Globus pallidus (tissue), 1 donor: Measurements from ENCODE around the gene MARK4.

ENCODE experiments used
- DNase-seq: peaks from one replicate; pipeline ENCODE4 v3.0.0-alpha.2; 2015; ENCODE audit warnings: low spot score

The MARK4 gene

DNA sequence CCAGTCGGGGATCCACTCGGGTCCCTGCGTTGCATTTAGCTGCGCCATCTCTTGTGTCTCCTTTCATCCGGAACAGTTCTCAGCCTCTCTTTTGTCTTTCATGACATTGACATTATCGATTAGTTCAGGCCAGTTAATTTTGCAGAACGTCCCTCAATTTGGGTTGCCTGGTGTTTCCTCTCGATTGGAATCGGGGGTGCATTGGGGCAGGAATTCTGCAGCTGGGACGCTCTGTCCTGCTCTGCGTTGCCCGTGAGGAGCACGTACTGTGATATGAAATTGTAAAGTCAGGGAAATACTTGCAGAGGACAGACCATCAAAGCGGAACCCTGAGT is 22.4 kb downstream of the MARK4 start:
- no peak for DNase-seq

DNA sequence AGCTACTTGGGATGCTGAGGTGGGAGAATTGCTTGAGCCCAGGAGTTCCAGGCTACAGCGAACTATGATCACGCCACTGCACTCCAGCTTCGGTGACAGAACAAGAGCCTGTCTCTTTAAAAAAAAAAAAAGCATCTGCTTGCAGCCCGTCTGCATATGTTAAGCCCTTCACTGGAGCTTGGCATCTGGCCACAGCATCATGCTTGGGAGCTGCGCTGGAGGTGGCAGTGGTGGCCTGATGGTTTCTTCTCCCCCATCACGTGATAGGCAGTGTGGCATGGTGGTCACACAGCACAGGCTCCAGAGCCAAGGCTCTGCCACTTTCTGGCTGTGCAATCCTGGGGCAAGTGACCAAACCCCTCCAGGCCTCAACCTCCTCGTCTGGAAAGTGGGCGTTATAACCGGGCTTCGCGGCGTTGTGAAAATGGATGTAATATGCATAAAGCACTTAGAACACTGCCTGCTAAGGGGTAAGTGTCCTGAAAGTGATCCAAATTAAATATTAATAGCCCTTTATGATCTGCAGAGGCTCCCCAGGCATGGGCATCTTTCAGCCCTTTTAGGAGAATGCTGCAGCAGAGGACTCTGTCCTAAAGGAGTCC is 24.4 kb downstream of the MARK4 start:
- no peak for DNase-seq

DNA sequence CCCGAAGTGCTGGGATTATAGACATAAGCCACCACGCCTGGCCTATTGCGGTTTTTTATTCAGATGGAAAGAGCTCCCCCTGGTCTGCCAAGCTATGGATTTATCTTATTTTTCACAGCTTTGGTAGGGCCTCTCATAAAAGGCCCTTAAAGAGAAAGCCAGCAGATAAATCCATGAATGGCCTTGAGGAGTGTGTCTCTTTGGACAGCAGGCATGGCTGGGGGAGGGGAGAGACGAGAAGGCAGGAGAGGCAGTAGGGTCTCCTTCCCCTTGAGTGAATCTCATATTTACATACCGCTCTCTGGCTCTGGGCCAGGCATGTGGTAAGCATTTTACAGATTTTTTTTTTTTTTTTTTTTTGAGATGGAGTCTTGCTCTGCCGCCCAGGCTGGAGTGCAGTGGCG is 25.2 kb downstream of the MARK4 start:
- no peak for DNase-seq

DNA sequence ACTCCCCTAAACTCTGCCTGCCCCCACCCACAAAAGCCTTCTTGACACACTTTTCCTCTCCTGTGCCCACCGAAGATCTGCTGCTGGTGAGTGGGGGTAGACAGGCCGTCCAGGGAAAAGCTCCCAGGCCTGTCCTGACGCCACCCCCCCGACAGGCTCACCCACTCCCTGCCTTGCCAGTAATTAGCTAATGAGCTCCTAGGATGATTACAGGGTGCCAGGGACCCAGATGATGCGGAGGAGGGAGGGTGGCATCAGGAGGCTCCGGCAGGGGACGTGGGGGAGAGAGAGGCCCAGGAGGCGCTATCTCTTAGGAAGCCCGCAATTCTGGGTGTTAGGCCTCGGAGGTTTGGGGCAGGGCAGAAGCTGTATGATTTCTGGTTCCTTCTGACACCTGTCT is 27.0 kb downstream of the MARK4 start:
- no peak for DNase-seq

DNA sequence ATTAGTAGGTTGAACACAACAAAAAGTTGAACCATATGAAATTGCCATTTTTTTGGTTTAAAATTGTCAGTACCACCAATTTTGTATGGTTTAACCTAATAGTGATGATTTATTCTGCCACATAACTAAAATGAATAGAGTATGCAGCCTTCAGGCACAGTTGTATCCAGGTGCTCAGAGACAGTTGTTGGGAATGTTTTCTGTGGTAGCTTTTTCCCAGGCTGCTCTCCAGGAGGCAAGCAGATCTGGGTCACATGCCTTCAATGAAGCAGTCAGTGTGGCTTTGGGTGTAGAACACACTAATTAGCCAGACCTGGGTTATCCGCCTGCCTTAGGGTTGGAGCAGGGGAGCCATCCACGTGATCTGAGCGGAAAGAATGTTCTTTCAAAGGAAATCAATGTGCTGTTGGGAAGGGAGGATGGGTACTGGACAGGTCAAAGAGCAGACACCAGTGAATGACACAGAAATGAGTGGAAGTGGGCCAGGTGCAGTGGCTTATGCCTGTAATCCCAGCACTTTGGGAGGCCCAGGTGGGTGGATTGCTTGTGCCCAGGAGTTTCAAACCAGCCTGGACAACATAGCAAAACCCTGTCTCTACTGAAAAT is 28.6 kb downstream of the MARK4 start:
- no peak for DNase-seq

DNA sequence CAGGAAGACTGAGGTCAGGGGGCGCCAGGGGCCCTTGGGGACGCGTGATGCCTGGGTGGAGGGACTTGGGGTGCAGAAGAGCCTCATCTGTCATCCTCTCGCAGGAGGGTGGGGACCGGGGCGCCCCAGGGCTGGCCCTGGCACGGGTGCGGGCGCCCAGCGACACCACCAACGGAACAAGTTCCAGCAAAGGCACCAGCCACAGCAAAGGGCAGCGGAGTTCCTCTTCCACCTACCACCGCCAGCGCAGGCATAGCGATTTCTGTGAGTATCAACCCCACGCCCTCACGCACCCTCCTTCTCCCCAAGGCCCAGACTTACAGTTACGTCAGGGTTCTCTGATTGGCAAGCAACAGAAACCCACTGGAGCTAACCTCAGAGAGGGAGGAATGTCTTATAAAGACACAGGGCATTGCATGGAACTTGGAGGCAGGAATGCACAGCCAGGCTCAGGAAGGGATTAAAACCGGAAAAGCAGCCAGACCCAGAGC is 29.4 kb downstream of the MARK4 start:
- DNase-seq, result no peak

DNA sequence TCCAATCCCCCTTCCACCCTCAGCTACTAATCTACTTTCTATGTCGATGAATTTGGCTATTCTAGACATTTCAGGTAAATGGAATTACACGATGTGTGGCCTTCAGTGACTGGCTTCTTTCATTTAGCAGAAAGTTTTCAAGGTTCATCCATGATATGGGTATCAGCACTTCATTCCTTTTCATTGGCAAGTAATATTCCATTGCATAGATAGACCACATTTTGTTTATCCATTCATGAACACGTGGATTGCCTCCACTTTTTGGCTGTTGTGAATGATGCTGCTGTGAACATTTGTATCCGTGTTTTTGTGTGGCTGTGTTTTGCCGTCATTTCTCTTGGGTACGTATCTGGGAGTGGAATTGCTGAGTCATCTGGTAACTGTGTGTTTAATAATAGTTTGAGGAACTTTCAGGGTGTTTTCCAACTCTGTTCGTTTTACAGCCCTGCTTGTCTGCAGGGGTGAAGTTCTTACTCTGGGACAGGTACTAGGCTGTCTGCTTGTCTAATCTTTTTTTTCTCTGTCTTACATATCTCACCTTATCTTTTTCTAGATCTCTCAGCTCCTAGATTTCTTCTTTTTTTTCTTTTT is 32.5 kb downstream of the MARK4 start:
- no peak for DNase-seq

DNA sequence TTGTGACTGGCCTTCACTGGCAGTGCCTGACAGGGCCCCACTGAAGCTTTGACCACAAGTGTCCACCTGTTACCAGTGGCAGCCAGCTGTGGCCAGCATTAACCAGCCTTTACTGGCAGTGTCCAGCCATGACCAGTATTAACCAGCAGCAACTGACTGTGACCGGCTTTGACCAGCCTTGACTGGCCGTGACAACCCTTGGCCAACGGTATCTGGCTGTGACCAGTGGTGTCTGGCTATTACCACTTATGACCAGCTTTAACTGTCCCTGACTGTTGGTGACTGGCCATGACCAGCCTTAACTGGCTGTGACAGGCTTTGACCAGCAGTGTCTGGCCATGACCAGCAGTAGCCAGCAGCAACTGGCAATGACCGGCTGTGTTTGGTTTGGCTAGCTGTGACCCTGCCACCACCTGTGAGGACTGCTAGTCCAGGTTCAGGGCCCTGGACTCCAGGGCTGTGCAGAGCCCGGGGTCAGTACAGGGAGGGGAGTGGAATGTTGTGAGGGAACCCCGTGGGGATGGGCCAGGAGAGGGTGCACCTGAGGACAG is 39.4 kb downstream of the MARK4 start:
- no peak for DNase-seq

DNA sequence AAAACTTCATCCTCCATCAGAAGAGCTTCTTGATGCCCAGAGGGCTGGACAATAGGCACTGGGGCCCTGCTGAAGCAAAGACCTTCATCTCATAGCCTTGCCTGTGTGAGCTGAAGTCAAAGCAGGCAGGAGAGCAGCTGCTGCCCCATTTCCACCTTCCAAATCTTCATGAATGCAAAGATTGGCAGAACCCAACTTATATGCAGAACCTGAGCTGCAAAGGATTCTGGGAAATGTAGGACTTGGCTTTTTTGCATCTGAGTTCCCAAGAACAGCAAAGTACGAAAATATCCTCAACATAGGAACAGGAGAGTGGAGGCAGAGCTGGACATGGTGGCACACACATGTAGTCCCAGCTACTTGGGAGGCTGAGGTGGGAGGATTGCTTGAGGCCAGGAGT is 40.8 kb downstream of the MARK4 start:
- DNase-seq, result no peak

DNA sequence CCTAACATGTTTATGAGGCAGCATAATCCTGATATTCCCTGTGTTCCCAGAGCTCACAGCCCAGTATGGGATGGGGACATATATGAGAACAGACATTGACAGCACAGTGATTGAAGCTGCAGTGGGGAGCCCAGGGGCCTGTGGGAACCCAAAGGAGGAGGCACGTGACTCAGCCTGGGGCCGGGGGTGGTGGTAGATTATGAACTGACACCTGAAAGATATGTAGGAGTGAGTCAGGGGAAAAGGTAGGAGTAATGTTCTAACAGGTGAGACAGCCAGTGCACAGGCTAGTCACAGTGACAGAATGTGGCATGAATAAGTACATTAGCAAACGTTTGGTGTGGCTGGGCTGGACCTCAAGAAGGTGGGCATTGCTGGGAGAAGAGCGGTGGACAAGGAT is 42.6 kb downstream of the MARK4 start:
- no peak for DNase-seq

DNA sequence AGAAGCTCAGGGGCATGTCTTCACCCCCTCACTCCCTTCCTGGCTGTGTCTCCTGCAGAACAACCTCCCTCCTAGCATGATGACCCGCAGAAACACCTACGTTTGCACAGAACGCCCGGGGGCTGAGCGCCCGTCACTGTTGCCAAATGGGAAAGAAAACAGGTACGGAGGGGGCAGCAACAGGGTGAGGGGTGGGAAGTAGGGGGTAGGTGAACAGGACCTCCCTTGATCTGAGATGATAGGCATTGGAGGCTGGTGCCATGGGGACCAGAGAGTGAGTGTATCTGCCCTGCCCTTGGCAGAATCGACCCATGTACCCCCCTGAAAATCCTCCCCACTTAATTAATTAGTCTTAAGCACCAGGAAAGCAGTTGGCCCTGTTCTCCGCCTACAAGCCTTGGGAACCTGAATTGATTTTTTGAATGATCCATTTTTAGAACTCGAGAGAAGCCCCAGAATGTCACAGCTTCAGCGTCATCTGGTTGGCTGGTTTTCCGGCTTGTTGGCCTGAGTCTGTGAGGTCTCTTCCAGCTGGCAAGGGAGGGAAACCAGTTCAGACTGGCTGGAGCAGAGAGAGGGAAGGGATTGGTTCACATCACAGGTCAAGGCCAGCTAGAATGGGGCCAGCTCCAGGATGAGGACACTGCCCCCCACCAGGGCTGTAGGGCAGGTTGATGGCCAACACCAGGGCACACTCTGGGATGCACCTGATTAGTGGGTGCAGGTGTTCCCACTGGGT is 43.4 kb downstream of the MARK4 start:
- peak; percentile 66 for DNase-seq

DNA sequence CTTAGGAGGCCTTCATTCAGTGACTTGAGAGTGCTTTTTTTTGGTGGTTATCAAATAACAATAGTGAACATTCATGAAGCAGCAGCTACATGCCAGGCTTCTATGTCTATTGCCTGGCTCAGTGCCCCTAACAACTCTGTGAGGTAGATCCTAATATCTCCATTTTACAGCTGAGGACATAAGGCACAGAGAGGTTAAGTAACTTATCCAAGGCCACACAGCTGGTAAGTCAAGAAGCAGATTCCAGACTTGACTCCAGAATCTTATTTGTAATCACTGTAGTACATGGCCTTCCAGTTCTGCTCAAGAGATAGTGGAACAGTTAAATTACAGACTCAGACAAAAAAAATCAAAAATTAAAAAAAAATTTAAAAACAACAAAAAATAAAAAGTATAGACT is 44.8 kb downstream of the MARK4 start:
- no peak for DNase-seq

DNA sequence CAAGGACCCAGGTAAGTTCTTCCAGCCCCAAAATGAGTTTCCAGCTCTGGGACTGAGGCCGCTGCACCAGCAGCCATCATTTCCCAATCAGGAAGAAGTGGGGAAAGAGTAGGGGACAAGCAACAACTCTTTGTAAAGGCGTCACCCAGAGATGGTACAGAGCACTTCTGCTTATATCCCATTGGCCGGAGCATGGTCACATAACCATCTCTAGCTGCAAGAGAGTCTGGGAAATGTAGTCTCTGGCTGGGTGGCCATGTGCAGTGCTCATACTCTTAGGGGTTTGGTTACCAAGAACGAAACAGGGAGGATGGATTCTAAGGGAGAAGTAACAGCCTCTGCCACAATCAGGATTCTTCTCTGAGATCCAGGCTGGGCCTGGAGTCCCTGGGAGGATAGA is 45.3 kb downstream of the MARK4 start:
- no peak for DNase-seq

DNA sequence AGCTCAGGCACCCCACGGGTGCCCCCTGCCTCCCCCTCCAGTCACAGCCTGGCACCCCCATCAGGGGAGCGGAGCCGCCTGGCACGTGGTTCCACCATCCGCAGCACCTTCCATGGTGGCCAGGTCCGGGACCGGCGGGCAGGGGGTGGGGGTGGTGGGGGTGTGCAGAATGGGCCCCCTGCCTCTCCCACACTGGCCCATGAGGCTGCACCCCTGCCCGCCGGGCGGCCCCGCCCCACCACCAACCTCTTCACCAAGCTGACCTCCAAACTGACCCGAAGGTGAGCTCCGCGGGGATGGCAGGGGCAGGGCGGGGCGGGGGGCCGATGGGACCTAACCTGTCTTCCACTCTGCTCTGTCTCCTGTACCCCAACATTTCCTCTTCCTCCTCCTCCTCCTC is 46.6 kb downstream of the MARK4 start:
- no peak for DNase-seq

DNA sequence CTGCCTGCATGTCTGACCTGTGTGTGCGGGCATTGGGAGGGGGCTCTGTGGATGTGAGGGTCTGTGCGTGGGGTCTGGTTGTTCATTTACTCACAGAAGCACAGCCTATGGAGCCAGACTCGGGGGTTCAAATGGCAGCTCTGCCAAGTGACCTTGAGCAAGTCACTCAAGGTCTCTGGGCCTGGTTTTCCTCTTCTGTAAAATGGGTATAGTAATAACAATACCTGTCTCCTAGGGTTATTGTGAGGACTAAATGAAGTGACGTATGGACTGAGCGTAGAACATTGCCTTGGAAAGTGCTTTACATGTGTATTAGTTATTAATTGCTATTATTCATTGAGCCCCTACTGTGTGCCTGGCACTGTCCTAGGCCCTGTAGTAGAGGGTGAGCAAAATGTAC is 47.2 kb downstream of the MARK4 start:
- DNase-seq, result no peak

DNA sequence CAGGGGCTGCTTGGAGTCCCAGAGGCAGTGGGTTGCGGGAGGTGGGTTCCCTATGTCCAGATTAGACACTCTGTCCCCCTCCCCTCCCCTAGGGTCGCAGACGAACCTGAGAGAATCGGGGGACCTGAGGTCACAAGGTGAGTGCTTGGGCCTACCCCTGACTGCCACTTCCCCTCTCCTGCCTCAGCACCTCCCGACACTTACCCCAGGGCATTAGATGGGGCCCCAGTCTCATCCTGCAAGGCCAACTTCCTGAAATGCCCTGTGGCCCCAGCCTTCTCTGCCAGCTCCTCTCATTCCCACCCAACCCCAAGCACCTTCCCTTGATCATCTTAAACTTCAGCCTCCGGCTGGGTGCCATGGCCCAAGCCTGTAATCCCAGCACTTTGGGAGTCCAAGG is 48.6 kb downstream of the MARK4 start:
- DNase-seq, result no peak

DNA sequence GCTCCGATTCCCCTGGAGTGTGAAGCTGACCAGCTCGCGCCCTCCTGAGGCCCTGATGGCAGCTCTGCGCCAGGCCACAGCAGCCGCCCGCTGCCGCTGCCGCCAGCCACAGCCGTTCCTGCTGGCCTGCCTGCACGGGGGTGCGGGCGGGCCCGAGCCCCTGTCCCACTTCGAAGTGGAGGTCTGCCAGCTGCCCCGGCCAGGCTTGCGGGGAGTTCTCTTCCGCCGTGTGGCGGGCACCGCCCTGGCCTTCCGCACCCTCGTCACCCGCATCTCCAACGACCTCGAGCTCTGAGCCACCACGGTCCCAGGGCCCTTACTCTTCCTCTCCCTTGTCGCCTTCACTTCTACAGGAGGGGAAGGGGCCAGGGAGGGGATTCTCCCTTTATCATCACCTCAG is 51.3 kb downstream of the MARK4 start:
- no peak for DNase-seq

DNA sequence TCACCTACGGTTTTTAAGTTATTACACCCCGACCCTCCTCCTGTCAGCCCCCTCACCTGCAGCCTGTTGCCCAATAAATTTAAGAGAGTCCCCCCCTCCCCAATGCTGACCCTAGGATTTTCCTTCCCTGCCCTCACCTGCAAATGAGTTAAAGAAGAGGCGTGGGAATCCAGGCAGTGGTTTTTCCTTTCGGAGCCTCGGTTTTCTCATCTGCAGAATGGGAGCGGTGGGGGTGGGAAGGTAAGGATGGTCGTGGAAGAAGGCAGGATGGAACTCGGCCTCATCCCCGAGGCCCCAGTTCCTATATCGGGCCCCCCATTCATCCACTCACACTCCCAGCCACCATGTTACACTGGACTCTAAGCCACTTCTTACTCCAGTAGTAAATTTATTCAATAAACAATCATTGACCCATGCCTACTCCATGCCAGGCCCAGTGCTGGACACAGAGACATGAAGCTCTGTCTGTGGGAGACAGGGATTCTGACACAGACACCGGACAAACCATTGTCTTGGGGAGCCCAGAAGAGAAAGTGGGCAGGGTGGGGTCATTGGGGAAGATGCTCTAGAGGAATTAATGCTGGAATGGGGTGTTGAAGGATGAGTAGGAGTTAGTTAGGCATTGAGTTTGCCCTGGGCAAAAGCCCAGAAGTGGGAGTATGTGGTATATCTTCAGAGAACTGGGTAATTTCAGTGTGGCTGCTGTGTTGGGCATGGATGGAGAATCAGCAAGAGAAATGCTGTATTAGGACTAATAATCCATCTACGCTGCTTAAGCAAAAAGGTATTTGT is 52.4 kb downstream of the MARK4 start:
- DNase-seq, result no peak

DNA sequence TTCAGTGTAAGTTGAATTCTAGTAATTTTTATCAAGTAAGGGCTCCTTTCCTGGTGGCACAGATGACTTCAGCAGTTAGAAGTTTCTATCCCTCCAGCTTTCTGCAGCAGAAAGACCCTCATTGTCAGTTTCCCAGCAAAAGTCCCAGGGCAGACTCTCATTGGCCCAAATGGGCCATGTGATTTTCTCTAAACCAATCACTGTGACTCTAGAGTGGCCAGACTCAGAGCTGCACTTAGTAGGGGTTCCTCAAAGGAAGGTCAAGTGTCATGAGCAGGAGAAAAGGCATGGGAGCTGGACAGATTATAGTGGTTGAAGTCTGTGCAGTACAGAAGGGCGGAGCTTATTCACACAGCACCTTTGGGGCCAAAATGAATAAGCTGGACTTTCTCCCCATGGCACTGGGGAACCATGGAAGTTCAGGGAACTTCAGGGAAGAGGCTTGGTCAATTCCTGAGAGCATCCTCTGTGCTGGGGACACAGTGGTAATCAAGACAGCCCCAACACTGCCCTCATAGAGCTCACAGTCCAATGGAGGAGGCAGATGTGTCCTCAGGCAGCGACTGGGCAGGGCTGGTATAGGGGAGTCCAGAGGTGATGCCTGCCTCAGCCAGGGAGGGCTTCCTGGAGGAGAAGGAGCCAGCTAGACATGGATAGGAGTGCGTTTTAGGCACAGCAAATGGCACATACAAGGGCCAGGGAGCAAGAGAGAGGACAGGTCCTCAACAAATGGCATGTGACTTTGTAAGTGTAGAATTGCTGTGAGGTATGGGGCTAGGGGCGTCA is 53.3 kb downstream of the MARK4 start:
- no peak for DNase-seq

DNA sequence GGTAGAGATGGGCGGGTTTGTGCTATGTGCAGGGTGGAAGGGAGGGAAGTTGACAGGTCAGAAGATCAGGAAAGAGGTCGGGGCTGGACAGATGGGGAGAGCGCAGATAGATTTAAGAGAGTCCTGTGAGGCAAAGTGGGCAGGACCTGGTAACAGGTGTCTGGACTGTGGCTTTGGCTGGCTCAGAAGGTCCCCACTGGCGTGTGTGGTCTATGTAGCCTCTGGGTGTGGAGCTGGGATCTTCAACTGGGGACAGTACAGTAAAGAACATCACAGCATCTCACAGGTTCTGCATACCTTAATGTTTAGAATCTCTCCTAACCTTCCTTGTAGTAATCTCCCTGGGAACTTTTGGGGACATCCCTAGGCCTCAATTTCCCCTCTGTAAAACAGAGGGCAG is 53.9 kb downstream of the MARK4 start:
- no peak for DNase-seq

DNA sequence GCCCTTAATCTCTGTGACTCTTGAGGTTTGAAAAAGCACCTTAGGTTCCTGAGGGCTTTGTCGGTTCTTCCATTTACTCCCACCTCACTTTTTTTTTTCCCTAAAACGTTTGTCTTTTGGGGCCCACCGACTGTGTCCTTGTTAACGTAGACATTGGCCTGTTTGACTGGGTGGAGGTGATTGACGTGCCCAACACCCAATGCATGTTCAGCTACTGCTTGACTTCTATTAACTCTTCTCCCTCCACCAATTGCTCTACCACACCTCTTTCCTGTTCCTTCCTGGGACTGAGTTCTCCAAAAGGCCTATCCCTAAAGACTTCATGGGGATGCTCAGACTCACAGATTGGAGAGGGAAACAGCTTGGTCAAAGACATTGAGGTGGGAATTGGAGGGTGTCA is 54.4 kb downstream of the MARK4 start:
- no peak for DNase-seq
